ENCODE results near the gene DRAM1.

DNA sequence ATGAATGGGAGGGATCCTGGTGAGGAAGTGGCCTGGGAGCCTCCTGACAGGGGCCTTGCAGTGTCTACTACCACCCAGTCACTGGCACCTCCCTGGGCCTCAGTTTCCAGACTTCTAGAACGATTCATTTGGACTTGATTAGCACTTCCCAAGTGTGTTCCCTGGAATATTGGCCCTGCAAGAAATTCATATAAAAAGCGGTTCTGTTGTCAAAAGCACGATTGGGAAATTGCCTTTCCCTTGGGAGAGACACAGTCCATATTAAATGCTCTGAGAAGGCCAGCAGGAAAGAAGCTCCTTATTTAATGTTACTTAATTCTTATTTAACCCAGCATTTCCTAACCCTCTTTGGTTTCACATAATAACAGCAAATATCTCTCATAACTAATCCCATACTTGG is 61.9 kb downstream of the DRAM1 start:
- TF ChIP-seq, protein P1, sequence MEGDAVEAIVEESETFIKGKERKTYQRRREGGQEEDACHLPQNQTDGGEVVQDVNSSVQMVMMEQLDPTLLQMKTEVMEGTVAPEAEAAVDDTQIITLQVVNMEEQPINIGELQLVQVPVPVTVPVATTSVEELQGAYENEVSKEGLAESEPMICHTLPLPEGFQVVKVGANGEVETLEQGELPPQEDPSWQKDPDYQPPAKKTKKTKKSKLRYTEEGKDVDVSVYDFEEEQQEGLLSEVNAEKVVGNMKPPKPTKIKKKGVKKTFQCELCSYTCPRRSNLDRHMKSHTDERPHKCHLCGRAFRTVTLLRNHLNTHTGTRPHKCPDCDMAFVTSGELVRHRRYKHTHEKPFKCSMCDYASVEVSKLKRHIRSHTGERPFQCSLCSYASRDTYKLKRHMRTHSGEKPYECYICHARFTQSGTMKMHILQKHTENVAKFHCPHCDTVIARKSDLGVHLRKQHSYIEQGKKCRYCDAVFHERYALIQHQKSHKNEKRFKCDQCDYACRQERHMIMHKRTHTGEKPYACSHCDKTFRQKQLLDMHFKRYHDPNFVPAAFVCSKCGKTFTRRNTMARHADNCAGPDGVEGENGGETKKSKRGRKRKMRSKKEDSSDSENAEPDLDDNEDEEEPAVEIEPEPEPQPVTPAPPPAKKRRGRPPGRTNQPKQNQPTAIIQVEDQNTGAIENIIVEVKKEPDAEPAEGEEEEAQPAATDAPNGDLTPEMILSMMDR (IDR thresholded peaks at IDR 0.05) = no peak
- TF ChIP-seq POLR2A (IDR thresholded peaks at IDR 0.05) (no peak), POLR2AphosphoS5 (IDR thresholded peaks at IDR 0.05) (no peak)
